Keratinocyte (primary cell): Measurements from ENCODE around the gene RFX3. TPM values are rescaled to one million over a fixed set of nuclear protein-coding genes. Genes with fewer than 3 reads are reported as not detected.

Experiments used
- DNase-seq: peaks from one replicate; pipeline ENCODE4 v3.0.0-alpha.2; 2011; ENCODE audit warnings: low read depth, missing footprints, low spot score
- FAIRE-seq: peaks from 2 replicates; lab custom pipeline; 2011; peaks lifted over from hg19 to GRCh38; lab: Jason Lieb, UNC
- H2AFZ ChIP-seq: 2 replicates; pipeline ENCODE4 v1.6.0; 2012; ENCODE audit warnings: low read length, control low read depth, inconsistent platforms; ENCODE audit not compliant: control insufficient read depth
- H3K27ac ChIP-seq: 2 replicates; pipeline ENCODE4 v1.5.1; 2011; ENCODE audit warnings: low read length; ENCODE audit not compliant: control insufficient read depth, insufficient read depth
- H3K27me3 ChIP-seq: 3 replicates; pipeline ENCODE4 v1.6.0; 2011; ENCODE audit warnings: low read length; ENCODE audit not compliant: control insufficient read depth, insufficient read depth; ENCODE audit errors: extremely low read depth
- H3K36me3 ChIP-seq, 2 experiments: 2 replicates in 1 of 2; 3 replicates in 1 of 2; pipeline ENCODE4 v1.5.1; 2011; ENCODE audit warnings: low read length in 2 of 2, mild to moderate bottlenecking in 1 of 2; ENCODE audit not compliant: control insufficient read depth in 2 of 2, insufficient read depth in 2 of 2; ENCODE audit errors: extremely low read depth in 1 of 2
- H3K4me1 ChIP-seq: 3 replicates; pipeline ENCODE4 v1.5.1; 2011; ENCODE audit warnings: low read length; ENCODE audit not compliant: control insufficient read depth, insufficient read depth; ENCODE audit errors: extremely low read depth
- H3K4me2 ChIP-seq: 3 replicates; pipeline ENCODE4 v1.6.0; 2011; ENCODE audit warnings: low read depth, low read length; ENCODE audit not compliant: control insufficient read depth, insufficient read depth; ENCODE audit errors: extremely low read depth
- H3K4me3 ChIP-seq, 3 experiments: fragments of 200-600 bp in 1 of 3; sonication (generic) in 1 of 3; 2 replicates in 2 of 3; 3 replicates in 1 of 3; pipeline ENCODE4 v1.5.1; 2011 to 2016; ENCODE audit warnings: low read length in 3 of 3, mild to moderate bottlenecking in 3 of 3, control low read depth in 2 of 3, inconsistent platforms in 1 of 3, low read depth in 1 of 3, mixed read lengths in 1 of 3, mixed run types in 1 of 3, moderate library complexity in 1 of 3; ENCODE audit not compliant: control insufficient read depth in 2 of 3, insufficient read depth in 2 of 3; ENCODE audit errors: extremely low read depth in 1 of 3
- H3K79me2 ChIP-seq: 2 replicates; pipeline ENCODE4 v1.6.0; 2012; ENCODE audit warnings: low read length; ENCODE audit not compliant: control insufficient read depth, insufficient read depth
- H3K9ac ChIP-seq: 3 replicates; pipeline ENCODE4 v1.6.0; 2011; ENCODE audit warnings: low read length; ENCODE audit not compliant: control insufficient read depth, insufficient read depth; ENCODE audit errors: extremely low read depth
- H3K9me1 ChIP-seq: 3 replicates; pipeline ENCODE4 v1.6.0; 2011; ENCODE audit warnings: low read length; ENCODE audit not compliant: control insufficient read depth, insufficient read depth; ENCODE audit errors: extremely low read depth
- H3K9me3 ChIP-seq: 2 replicates; pipeline ENCODE4 v1.5.1; 2012; ENCODE audit warnings: low read depth, low read length; ENCODE audit not compliant: control insufficient read depth
- H4K20me1 ChIP-seq: 3 replicates; pipeline ENCODE4 v1.6.0; 2011; ENCODE audit warnings: low read length; ENCODE audit not compliant: control insufficient read depth, insufficient read depth; ENCODE audit errors: extremely low read depth
- CTCF ChIP-seq, 3 experiments: IDR thresholded peaks in 1 of 3; conservative IDR thresholded peaks in 1 of 3; optimal IDR thresholded peaks in 1 of 3; 2 replicates in 2 of 3; 3 replicates in 1 of 3; pipeline versions ENCODE3 to v1.5.1; 2011; ENCODE audit warnings: low read length in 3 of 3, mild to moderate bottlenecking in 3 of 3, moderate library complexity in 2 of 3, control low read depth in 1 of 3, inconsistent platforms in 1 of 3; ENCODE audit not compliant: insufficient read depth in 2 of 3; ENCODE audit errors: extremely low read depth in 1 of 3
- EZH2 ChIP-seq: IDR thresholded peaks from one replicate; pipeline ENCODE4 v1.6.1; 2012; ENCODE audit warnings: inconsistent platforms, mild to moderate bottlenecking, low read length, moderate library complexity
- dilution Hi-C: fragments of 300-500 bp; cut with MboI; formaldehyde crosslinking; loops from one replicate; pipeline ENCODE4 v1.7.0; 2020; ENCODE audit warnings: low sequenced_read_pairs; ENCODE audit not compliant: extremely low pct_ligation_motif_present
- polyA plus RNA-seq, 5 experiments: library from polyadenylated mRNA; depleted of rRNA in 3 of 5; stranded (reverse) in 3 of 5; stranded (forward) in 1 of 5; unstranded in 1 of 5; fragments of >200 nt; gene quantifications; 1 replicate in 1 of 5; 2 replicates in 3 of 5; 3 replicates in 1 of 5; pipeline versions ENCODE4 v1.2.1 to v1.2.3, GENCODE V29; 2011 to 2012; ENCODE audit warnings: missing spikeins in 2 of 5, low read depth in 1 of 5, low replicate concordance in 1 of 5

RFX3 gene
- polyA plus RNA-seq, 1 donor (not counting 4 experiments of a cell fraction or from before 2014, with no cell fraction given): 1.8 TPM

- no peak for FAIRE-seq
- no peaks in the 10 kb centered on the region for H3K9me1 ChIP-seq
- dilution Hi-C loops: no loop called here
These were observed 43.7 kb upstream of the RFX3 start for GRCh38 chr9:3569529-3569928.

GRCh38 chr9:3567988-3568387, 42.2 kb upstream of the RFX3 start:
- no peak overlapping the region for H3K4me2 ChIP-seq
- no peaks in the 10 kb centered on the region for H3K9me1 ChIP-seq
- H3K27me3 ChIP-seq: no peaks in the 10 kb centered on the region
- no peaks in the 10 kb centered on the region for H3K79me2 ChIP-seq
- H3K27ac ChIP-seq: no peak overlapping the region
- H3K9ac ChIP-seq: no peak overlapping the region
- H3K36me3 ChIP-seq: no peaks in the 10 kb centered on the region
- dilution Hi-C loops: no loop called here
- TF ChIP-seq CTCF (optimal IDR thresholded peaks at IDR 0.05 in 1 of 3, IDR thresholded peaks at IDR 0.05 in 1 of 3, conservative IDR thresholded peaks at IDR 0.05 in 1 of 3; ENCODE audit: extremely low read depth in 1 of 3, insufficient read depth in 2 of 3, low read length in 3 of 3) (no peak), EZH2 (no peak)
- no peaks in the 10 kb centered on the region for H4K20me1 ChIP-seq
- H3K4me3 ChIP-seq: no peak overlapping the region
- no peak for FAIRE-seq
- DNase-seq: no peak
- no peaks in the 10 kb centered on the region for H3K9me3 ChIP-seq
- no peaks in the 10 kb centered on the region for H3K4me1 ChIP-seq
- no peak overlapping the region for H2AFZ ChIP-seq

More at GRCh38 chr9:3569529-3569928, 43.7 kb upstream of the RFX3 start:
- Histone ChIP-seq H3K27ac (no peak overlapping the region), H3K4me1 (no peaks in the 10 kb centered on the region), H4K20me1 (no peaks in the 10 kb centered on the region), H3K9me3 (no peaks in the 10 kb centered on the region), H3K27me3 (no peaks in the 10 kb centered on the region), H3K4me3 (no peak overlapping the region), H3K36me3 (no peaks in the 10 kb centered on the region), H3K79me2 (no peaks in the 10 kb centered on the region), H3K4me2 (no peak overlapping the region), H3K9ac (no peak overlapping the region), H2AFZ (no peak overlapping the region)
- DNase-seq: no peak
- TF ChIP-seq CTCF (optimal IDR thresholded peaks at IDR 0.05 in 1 of 3, IDR thresholded peaks at IDR 0.05 in 1 of 3, conservative IDR thresholded peaks at IDR 0.05 in 1 of 3; ENCODE audit: extremely low read depth in 1 of 3, insufficient read depth in 2 of 3, low read length in 3 of 3): no peak
